Nephron progenitor cell (in vitro differentiated cells): ENCODE data around the gene RBM27.

ENCODE experiments used
- DNase-seq: peaks from one replicate; pipeline ENCODE4 v3.0.0; 2021
- H3K27ac Mint-ChIP-seq: 2 replicates; pipeline ENCODE4 v1.8.0; 2021; ENCODE audit warnings: mild to moderate bottlenecking, moderate library complexity, mixed read lengths
- H3K27me3 Mint-ChIP-seq: 2 replicates; pipeline ENCODE4 v1.8.0; 2021; ENCODE audit warnings: mild to moderate bottlenecking, low read depth, mixed read lengths; ENCODE audit not compliant: poor library complexity
- H3K36me3 Mint-ChIP-seq: 2 replicates; pipeline ENCODE4 v1.8.0; 2021; ENCODE audit warnings: low read depth, mixed read lengths
- H3K4me1 Mint-ChIP-seq: 2 replicates; pipeline ENCODE4 v1.8.0; 2021; ENCODE audit warnings: mixed read lengths
- H3K4me3 Mint-ChIP-seq: 2 replicates; pipeline ENCODE4 v1.8.0; 2021; ENCODE audit warnings: mild to moderate bottlenecking, moderate library complexity, mixed read lengths
- H3K9me3 Mint-ChIP-seq: 2 replicates; pipeline ENCODE4 v1.8.0; 2021; ENCODE audit warnings: mild to moderate bottlenecking, moderate library complexity, mixed read lengths
- TF ChIP-seq, protein P1 (sequence below): fragments of 200-600 bp; sonication (generic); IDR thresholded peaks from 2 replicates; pipeline ENCODE4 v1.5.0; 2021; ENCODE audit warnings: antibody characterized with exemption

Gene RBM27

DNA sequence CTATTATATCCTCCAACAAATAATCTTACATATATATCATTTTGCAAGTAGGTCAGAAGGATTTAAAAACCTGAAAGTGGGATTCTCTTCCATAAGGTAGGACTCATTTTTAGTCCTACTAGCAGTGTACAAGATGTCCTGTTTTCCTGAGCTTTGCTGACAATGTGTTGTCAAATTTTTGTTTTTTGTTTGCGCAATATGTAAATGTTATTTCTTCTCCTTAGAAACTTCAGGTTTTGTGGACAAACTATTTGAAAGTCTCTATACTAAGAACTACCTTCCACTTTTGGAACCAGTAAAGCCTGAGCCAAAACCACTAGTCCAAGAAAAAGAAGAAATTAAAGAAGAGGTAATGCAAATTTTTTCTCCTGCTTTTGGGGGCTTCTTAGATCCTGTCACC, 19.8 kb downstream of the RBM27 start:
- H3K27ac Mint-ChIP-seq, result no peak overlapping the region
- H3K36me3 Mint-ChIP-seq, result peaks cover 44% of the 10 kb centered on the region
- H3K9me3 Mint-ChIP-seq, result no peaks in the 10 kb centered on the region
- TF ChIP-seq, protein P1, sequence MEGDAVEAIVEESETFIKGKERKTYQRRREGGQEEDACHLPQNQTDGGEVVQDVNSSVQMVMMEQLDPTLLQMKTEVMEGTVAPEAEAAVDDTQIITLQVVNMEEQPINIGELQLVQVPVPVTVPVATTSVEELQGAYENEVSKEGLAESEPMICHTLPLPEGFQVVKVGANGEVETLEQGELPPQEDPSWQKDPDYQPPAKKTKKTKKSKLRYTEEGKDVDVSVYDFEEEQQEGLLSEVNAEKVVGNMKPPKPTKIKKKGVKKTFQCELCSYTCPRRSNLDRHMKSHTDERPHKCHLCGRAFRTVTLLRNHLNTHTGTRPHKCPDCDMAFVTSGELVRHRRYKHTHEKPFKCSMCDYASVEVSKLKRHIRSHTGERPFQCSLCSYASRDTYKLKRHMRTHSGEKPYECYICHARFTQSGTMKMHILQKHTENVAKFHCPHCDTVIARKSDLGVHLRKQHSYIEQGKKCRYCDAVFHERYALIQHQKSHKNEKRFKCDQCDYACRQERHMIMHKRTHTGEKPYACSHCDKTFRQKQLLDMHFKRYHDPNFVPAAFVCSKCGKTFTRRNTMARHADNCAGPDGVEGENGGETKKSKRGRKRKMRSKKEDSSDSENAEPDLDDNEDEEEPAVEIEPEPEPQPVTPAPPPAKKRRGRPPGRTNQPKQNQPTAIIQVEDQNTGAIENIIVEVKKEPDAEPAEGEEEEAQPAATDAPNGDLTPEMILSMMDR, result no peak
- H3K4me1 Mint-ChIP-seq, result no peaks in the 10 kb centered on the region
- no peaks in the 10 kb centered on the region for H3K27me3 Mint-ChIP-seq
- DNase-seq, result no peak
- no peak overlapping the region for H3K4me3 Mint-ChIP-seq

DNA sequence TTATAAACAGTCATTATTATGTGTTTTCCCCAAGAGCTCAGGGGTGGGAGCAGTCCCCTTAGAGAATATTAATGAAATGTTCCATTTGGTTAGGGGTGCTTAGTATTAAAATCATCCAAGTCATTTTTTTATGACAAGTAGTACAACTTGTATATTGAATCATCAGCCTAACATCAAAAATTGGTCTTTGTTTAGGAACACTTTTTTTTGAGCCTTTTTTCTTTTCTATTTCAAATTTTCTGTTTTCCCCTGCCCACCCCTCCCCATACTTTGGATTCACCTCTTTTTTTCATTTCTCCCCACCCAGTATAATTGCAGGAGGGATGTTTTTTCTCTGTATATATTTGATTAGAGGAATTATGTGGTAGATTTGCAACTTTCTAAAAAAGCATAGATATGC, 25.8 kb downstream of the RBM27 start:
- Mint-ChIP-seq H3K9me3 (no peaks in the 10 kb centered on the region), H3K27me3 (no peaks in the 10 kb centered on the region), H3K36me3 (peaks cover 71% of the 10 kb centered on the region), H3K27ac (no peak overlapping the region), H3K4me3 (no peak overlapping the region), H3K4me1 (no peaks in the 10 kb centered on the region)
- TF ChIP-seq, protein P1, result no peak
- no peak for DNase-seq

DNA sequence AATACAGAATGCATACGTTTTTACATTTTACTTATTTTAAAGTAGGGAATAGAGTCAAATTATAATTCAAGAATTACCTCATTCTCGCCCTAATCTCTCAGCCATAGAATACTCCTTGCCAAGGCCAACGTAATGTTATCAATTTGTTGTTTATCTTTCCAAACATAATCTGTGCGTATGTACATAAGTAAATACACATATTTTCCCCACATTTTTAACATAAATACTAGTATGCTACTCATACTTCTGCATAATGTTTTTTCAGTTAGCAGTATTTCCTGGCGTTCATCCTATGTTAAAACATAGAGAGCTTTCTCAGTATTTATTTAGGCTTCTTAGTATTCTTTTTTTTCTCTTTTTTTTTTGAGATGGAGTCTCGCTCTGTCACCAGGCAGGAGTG, 28.8 kb downstream of the RBM27 start:
- TF ChIP-seq, protein P1, result no peak
- Mint-ChIP-seq H3K27me3 (no peaks in the 10 kb centered on the region), H3K4me3 (no peak overlapping the region), H3K27ac (no peak overlapping the region), H3K4me1 (no peaks in the 10 kb centered on the region), H3K36me3 (peaks cover 65% of the 10 kb centered on the region), H3K9me3 (no peaks in the 10 kb centered on the region)
- DNase-seq, result no peak

DNA sequence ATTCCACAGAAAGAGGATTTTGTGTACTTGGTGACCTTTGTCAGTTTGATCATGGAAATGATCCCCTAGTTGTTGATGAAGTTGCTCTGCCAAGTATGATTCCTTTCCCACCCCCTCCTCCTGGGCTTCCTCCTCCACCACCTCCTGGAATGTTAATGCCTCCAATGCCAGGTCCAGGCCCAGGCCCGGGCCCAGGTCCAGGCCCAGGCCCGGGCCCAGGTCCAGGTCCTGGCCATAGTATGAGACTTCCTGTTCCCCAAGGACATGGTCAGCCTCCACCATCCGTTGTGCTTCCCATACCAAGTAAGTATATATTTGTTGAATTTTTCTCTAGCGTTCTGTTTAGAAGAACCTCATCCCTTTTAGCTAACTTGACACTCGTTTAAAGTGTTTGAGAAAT, 30.0 kb downstream of the RBM27 start:
- DNase-seq, result no peak
- Mint-ChIP-seq H3K4me3 (no peak overlapping the region), H3K4me1 (no peaks in the 10 kb centered on the region), H3K27me3 (no peaks in the 10 kb centered on the region), H3K27ac (no peak overlapping the region), H3K36me3 (peaks cover 68% of the 10 kb centered on the region), H3K9me3 (no peaks in the 10 kb centered on the region)
- TF ChIP-seq, protein P1, result no peak

DNA sequence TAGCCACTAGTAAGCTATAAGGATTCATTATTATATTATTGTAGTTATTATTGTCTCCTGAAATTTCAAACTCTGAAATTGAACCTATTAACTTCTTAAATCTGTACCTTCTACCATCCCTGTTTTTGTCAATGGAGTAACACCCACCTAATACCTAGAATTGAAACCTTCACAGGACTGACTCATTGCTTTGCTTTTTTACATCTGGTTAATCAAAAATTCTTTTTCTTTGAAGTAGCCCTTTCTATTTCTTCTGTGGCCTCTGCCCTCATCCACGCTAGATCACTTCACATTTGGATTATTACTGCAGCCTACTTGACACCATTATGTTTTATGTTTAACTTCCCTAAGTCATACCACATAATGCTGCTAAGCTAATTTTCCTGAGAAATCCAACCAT, 35.6 kb downstream of the RBM27 start:
- Mint-ChIP-seq H3K9me3 (no peaks in the 10 kb centered on the region), H3K4me1 (no peaks in the 10 kb centered on the region), H3K36me3 (peaks cover 51% of the 10 kb centered on the region), H3K27ac (no peak overlapping the region), H3K27me3 (no peaks in the 10 kb centered on the region), H3K4me3 (no peak overlapping the region)
- no peak for DNase-seq
- TF ChIP-seq, protein P1, result no peak

DNA sequence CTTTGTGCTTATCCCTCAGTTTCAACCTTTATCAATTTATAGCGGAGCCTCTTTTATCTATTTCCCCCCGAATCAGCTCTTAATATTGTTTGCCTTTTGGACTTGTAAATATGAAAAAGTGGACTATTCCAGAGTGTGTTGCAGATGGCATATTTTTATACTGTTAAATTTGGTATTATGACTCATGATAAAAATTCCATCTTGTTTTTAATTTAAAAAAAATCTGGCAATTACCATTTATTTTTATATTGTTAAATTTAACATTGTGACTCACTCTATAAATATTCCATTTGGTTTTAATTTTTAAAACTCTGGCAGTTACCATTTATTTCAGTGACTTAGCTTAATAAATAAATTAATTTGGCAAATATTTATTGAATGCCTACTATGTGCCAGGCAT, 37.5 kb downstream of the RBM27 start:
- no peaks in the 10 kb centered on the region for H3K9me3 Mint-ChIP-seq
- no peak overlapping the region for H3K27ac Mint-ChIP-seq
- no peaks in the 10 kb centered on the region for H3K4me1 Mint-ChIP-seq
- no peak overlapping the region for H3K4me3 Mint-ChIP-seq
- no peak for DNase-seq
- TF ChIP-seq, protein P1, result no peak
- H3K27me3 Mint-ChIP-seq, result no peaks in the 10 kb centered on the region
- peaks cover 60% of the 10 kb centered on the region for H3K36me3 Mint-ChIP-seq
